Neural progenitor cell (in vitro differentiated cells): ENCODE data around the gene PABPC4L. TPM values are rescaled to one million over a fixed set of nuclear protein-coding genes. Genes with fewer than 3 reads are reported as not detected.
A peak's percentile ranks its signal among the peaks of the same experiment; 100 is the strongest.

Experiments
- DNase-seq: peaks from one replicate; pipeline ENCODE4 v3.0.0-alpha.2; 2016; ENCODE audit warnings: low spot score
- H2AFZ ChIP-seq: fragments of 200-600 bp; sonication (generic); replicated peaks from 2 replicates; pipeline ENCODE4 v1.6.1; 2016; ENCODE audit warnings: antibody characterized with exemption
- H3F3A ChIP-seq: fragments of 200-600 bp; sonication (generic); 2 replicates; pipeline ENCODE4 v1.6.1; 2016; ENCODE audit warnings: antibody characterized with exemption, low read depth
- H3K27ac ChIP-seq: fragments of 200-600 bp; sonication (generic); 2 replicates; pipeline ENCODE4 v1.5.1; 2016; ENCODE audit warnings: mild to moderate bottlenecking
- H3K27me3 ChIP-seq: fragments of 200-600 bp; sonication (generic); 2 replicates; pipeline ENCODE4 v1.6.1; 2016; ENCODE audit warnings: mild to moderate bottlenecking, moderate library complexity
- H3K36me3 ChIP-seq: fragments of 200-600 bp; sonication (generic); 2 replicates; pipeline ENCODE4 v1.5.1; 2016
- H3K4me1 ChIP-seq: fragments of 200-600 bp; sonication (generic); 2 replicates; pipeline ENCODE4 v1.6.1; 2016; ENCODE audit warnings: mixed run types
- H3K4me2 ChIP-seq: fragments of 200-600 bp; sonication (generic); 2 replicates; pipeline ENCODE4 v1.6.1; 2016
- H3K4me3 ChIP-seq: fragments of 200-600 bp; sonication (generic); 2 replicates; pipeline ENCODE4 v1.5.1; 2016
- H3K79me2 ChIP-seq: fragments of 200-600 bp; sonication (generic); 2 replicates; pipeline ENCODE4 v1.6.1; 2016; ENCODE audit warnings: low read depth
- H3K9ac ChIP-seq: fragments of 200-600 bp; sonication (generic); 2 replicates; pipeline ENCODE4 v1.6.1; 2016
- H3K9me3 ChIP-seq: fragments of 200-600 bp; sonication (generic); 2 replicates; pipeline ENCODE4 v1.5.1; 2016; ENCODE audit warnings: low read depth
- H4K20me1 ChIP-seq: fragments of 200-600 bp; sonication (generic); 2 replicates; pipeline ENCODE4 v1.6.1; 2016; ENCODE audit warnings: low read depth
- H3K27ac Mint-ChIP-seq: 3 replicates; pipeline ENCODE4 v1.8.0; 2021; ENCODE audit warnings: mixed read lengths
- H3K27me3 Mint-ChIP-seq: 2 replicates; pipeline ENCODE4 v1.8.0; 2022; ENCODE audit warnings: low read depth, mild to moderate bottlenecking, inconsistent platforms, moderate library complexity, mixed read lengths; ENCODE audit not compliant: insufficient read depth
- H3K36me3 Mint-ChIP-seq: 3 replicates; pipeline ENCODE4 v1.8.0; 2021; ENCODE audit warnings: mixed read lengths
- H3K4me1 Mint-ChIP-seq: 3 replicates; pipeline ENCODE4 v1.8.0; 2021; ENCODE audit warnings: mixed read lengths
- H3K4me3 Mint-ChIP-seq: 3 replicates; pipeline ENCODE4 v1.8.0; 2021; ENCODE audit warnings: mild to moderate bottlenecking, moderate library complexity, mixed read lengths
- H3K9me3 Mint-ChIP-seq: 3 replicates; pipeline ENCODE4 v1.8.0; 2020; ENCODE audit warnings: mixed read lengths
- EZH2 ChIP-seq: fragments of 200-600 bp; sonication (generic); IDR thresholded peaks from 2 replicates; pipeline ENCODE4 v1.6.1; 2017; ENCODE audit warnings: antibody characterized with exemption, mild to moderate bottlenecking, moderate library complexity
- EZH2phosphoT487 ChIP-seq: fragments of 200-600 bp; sonication (generic); IDR thresholded peaks from 2 replicates; pipeline ENCODE4 v1.6.1; 2017; ENCODE audit warnings: antibody characterized with exemption
- total RNA-seq: library from RNA; depleted of rRNA; stranded (reverse); fragments of >200 nt; gene quantifications from 2 replicates; pipeline ENCODE4 v1.2.3, GENCODE V29; 2015; ENCODE audit warnings: low replicate concordance
- TF ChIP-seq, protein P1 (sequence below): fragments of 200-600 bp; sonication (generic); IDR thresholded peaks from 2 replicates; pipeline ENCODE4 v1.5.1; 2017; ENCODE audit warnings: antibody characterized with exemption, mild to moderate bottlenecking

The PABPC4L gene
- total RNA-seq: 1.3 and 1.6 TPM in 2 replicates

GRCh38 chr4:134201216-134202161 is at the start of gene PABPC4L:
PABPC4L (minus strand) TSS chr4:134201789; CDS start chr4:134201019, 770 bp downstream.
- peak within 1 kb of the TSS; percentile 73 for H2AFZ ChIP-seq
- H3K79me2 ChIP-seq: no peaks in the 10 kb centered on the region
- Mint-ChIP-seq H3K4me3 (peak within 1 kb of the TSS; percentile 81), H3K27ac (no peak within 1 kb of the TSS), H3K9me3 (peaks cover 5% of the 10 kb centered on the region), H3K27me3 (no peaks in the 10 kb centered on the region), H3K36me3 (peaks cover 6% of the 10 kb centered on the region), H3K4me1 (no peaks in the 10 kb centered on the region)
- no peaks in the 10 kb centered on the region for H3K4me1 ChIP-seq
- H3K27me3 ChIP-seq: no peaks in the 10 kb centered on the region
- peaks cover 3% of the 10 kb centered on the region for H3K36me3 ChIP-seq
- no peaks in the 10 kb centered on the region for H4K20me1 ChIP-seq
- DNase-seq: peak; percentile 54
- no peak within 1 kb of the TSS for H3K27ac ChIP-seq
- no peak within 1 kb of the TSS for H3K9ac ChIP-seq
- TF ChIP-seq EZH2 (no peak), EZH2phosphoT487 (no peak)
- TF ChIP-seq, protein P1, sequence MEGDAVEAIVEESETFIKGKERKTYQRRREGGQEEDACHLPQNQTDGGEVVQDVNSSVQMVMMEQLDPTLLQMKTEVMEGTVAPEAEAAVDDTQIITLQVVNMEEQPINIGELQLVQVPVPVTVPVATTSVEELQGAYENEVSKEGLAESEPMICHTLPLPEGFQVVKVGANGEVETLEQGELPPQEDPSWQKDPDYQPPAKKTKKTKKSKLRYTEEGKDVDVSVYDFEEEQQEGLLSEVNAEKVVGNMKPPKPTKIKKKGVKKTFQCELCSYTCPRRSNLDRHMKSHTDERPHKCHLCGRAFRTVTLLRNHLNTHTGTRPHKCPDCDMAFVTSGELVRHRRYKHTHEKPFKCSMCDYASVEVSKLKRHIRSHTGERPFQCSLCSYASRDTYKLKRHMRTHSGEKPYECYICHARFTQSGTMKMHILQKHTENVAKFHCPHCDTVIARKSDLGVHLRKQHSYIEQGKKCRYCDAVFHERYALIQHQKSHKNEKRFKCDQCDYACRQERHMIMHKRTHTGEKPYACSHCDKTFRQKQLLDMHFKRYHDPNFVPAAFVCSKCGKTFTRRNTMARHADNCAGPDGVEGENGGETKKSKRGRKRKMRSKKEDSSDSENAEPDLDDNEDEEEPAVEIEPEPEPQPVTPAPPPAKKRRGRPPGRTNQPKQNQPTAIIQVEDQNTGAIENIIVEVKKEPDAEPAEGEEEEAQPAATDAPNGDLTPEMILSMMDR: no peak
- H3F3A ChIP-seq: no peaks in the 10 kb centered on the region
- peak within 1 kb of the TSS; percentile 71 for H3K4me2 ChIP-seq
- peak within 1 kb of the TSS; percentile 46 for H3K4me3 ChIP-seq
- no peaks in the 10 kb centered on the region for H3K9me3 ChIP-seq

DNA sequence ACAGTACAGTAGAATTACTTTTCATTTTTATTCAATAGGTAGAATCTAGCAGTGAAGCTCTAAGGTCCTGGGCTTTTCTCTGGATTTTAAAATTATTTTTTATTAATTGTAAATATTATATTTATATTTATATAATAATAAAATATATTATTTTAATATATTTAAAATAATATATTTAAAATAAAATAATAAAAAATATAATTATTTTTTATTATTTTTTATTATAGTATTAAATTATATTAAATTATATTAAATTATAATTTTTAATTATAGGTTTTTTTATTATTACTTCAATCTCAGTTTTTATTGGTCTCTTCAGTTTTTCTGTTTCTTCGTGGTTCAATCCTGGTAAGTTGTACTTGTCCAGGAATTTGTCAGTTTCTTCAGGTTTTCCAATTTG is 49.7 kb upstream of the PABPC4L start:
- Histone ChIP-seq H3K9ac (no peak overlapping the region), H4K20me1 (no peaks in the 10 kb centered on the region), H3F3A (no peaks in the 10 kb centered on the region), H3K4me3 (no peak overlapping the region), H3K79me2 (no peaks in the 10 kb centered on the region), H3K27me3 (no peaks in the 10 kb centered on the region), H3K27ac (no peak overlapping the region), H3K36me3 (no peaks in the 10 kb centered on the region), H3K4me1 (no peaks in the 10 kb centered on the region), H3K4me2 (no peak overlapping the region), H2AFZ (no peak overlapping the region), H3K9me3 (no peaks in the 10 kb centered on the region)
- Mint-ChIP-seq H3K9me3 (no peaks in the 10 kb centered on the region), H3K27ac (no peak overlapping the region), H3K36me3 (no peaks in the 10 kb centered on the region), H3K27me3 (no peaks in the 10 kb centered on the region), H3K4me1 (no peaks in the 10 kb centered on the region), H3K4me3 (no peak overlapping the region)
- no peak for TF ChIP-seq EZH2phosphoT487
- no peak for TF ChIP-seq EZH2
- TF ChIP-seq, protein P1: no peak
- no peak for DNase-seq

DNA sequence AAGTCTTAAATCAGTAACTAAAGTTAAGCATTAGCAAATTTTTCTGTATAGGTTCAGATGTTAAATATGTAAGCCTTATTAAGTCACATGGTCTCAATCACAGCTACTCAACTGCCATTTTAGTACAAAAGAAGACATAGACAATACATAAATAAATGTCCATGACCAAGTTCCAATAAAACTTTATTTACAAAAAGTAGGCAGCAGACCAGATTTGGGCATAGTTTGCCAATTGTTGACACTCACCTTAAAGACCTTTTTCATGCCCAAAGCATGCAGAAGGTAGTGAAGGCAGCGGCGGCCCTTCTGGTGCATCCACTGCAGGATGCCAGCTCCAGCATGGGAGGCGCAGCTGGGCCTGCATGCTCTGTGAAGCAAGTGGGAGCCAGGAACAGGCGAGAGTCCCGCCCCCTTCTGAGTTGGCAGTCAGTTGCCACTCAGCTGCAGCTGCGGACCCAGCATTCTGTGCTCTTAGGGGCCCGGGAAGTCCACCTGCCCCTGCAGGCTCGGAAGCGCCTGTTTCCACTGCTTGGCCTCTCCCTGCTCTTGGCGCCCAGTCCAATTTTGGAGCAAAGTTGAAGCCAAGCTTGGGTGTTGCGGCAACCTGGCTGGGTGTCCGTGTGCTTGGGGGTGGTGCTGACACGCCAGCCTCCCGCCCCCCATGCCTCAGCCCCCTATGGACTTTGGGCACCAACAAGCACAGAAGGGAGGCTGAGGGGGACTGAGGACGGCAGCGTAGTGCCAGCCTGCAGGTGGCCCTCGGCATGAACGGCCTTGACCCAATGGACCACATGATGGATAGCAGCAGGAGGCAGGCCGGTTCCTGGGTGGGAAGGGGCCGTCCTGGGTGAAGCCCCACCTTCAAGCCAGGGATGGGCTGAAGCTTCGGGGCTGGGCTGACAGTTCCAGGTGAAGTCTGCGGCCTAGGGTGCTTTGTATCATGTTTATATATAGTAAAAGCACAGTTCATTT is 42.4 kb upstream of the PABPC4L start:
- H4K20me1 ChIP-seq: no peaks in the 10 kb centered on the region
- no peak overlapping the region for H3K4me3 ChIP-seq
- peaks cover 2% of the 10 kb centered on the region for H3K9me3 Mint-ChIP-seq
- H2AFZ ChIP-seq: no peak overlapping the region
- H3K36me3 ChIP-seq: no peaks in the 10 kb centered on the region
- no peak for DNase-seq
- no peak overlapping the region for H3K27ac Mint-ChIP-seq
- no peaks in the 10 kb centered on the region for H3K27me3 ChIP-seq
- H3K27me3 Mint-ChIP-seq: no peaks in the 10 kb centered on the region
- H3K9me3 ChIP-seq: no peaks in the 10 kb centered on the region
- H3K27ac ChIP-seq: no peak overlapping the region
- no peaks in the 10 kb centered on the region for H3K36me3 Mint-ChIP-seq
- H3K4me1 Mint-ChIP-seq: no peaks in the 10 kb centered on the region
- H3K4me2 ChIP-seq: no peak overlapping the region
- no peak overlapping the region for H3K4me3 Mint-ChIP-seq
- TF ChIP-seq, protein P1: no peak
- TF ChIP-seq EZH2 (no peak), EZH2phosphoT487 (no peak)
- no peak overlapping the region for H3K9ac ChIP-seq
- no peaks in the 10 kb centered on the region for H3F3A ChIP-seq
- no peaks in the 10 kb centered on the region for H3K79me2 ChIP-seq
- H3K4me1 ChIP-seq: no peaks in the 10 kb centered on the region
